Measurements from ENCODE around the gene ACSS1. TPM values are rescaled to one million over a fixed set of nuclear protein-coding genes. Genes with fewer than 3 reads are reported as not detected.

The ACSS1 gene
- total RNA-seq, 1 experiment from 2014 or later, result 12.8 TPM

DNA sequence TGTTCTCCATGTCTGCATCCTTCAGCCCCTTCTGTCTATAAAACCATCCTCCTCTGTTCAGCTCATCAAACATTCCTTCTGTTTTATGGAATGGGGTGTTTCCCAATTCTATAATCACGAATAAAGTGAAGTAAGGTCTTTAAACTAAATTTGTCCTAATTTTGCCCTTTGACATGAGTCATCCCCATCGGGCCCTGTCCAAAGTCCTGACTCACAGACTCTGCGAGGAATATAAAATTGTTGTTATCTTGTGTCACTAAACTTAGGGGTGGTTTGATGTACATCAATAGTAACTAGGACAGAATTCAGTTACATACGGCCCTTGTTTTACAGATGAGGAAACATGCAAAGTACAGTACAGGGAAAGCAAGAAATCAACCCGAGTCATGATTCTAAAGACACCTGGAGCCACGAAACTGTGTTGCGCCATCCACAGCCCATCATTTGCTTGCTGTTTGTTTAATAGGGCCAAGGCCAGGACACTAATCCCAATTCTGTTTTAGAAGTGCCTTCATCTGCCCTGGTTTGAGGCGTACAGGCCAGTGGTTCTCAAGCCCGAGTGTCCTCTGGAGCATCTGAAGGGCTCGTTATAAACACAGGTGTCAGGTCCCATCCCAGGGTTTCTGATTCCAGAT, 2.8 kb downstream of the ACSS1 start:
- BruUV-seq (replicated peaks), result no TSS peak
- no peak for TF ChIP-seq CTCF (conservative IDR thresholded peaks at IDR 0.05)
- no peak for TF ChIP-seq EZH2 (IDR thresholded peaks at IDR 0.05; ENCODE audit: low read depth)
- Histone ChIP-seq H3F3A (ENCODE audit: insufficient read depth, low read depth) (peaks cover 12% of the 10 kb centered on the region; the same call in 1 of the 2 replicates), H3K4me2 (peak overlapping the region; percentile 86; the same call in 1 of the 2 replicates), H3K36me3 (ENCODE audit: low read depth) (no peaks in the 10 kb centered on the region), H3K79me2 (ENCODE audit: low read depth) (peaks cover 16% of the 10 kb centered on the region; the same call in 1 of the 2 replicates), H2AFZ (no peak overlapping the region), H3K4me3 (no peak overlapping the region), H3K9me2 (ENCODE audit: insufficient read depth) (no peaks in the 10 kb centered on the region), H3K27ac (no peak overlapping the region), H3K4me1 (replicated peaks; ENCODE audit: insufficient read depth) (peaks cover 40% of the 10 kb centered on the region), H4K20me1 (ENCODE audit: insufficient read depth) (peaks cover 4% of the 10 kb centered on the region; the same call in 1 of the 2 replicates), H3K9me3 (ENCODE audit: insufficient read depth, low read depth) (no peaks in the 10 kb centered on the region), H3K27me3 (ENCODE audit: insufficient read depth, low read depth) (no peaks in the 10 kb centered on the region)
- intact Hi-C loops (cut with micrococcal nuclease; ENCODE audit: unreplicated experiment), result loop anchor here (5.0 kb wide), 1 partner anchor 38 kb away; no protein-coding TSS in a partner anchor
- ChIA-PET CTCF (interaction anchor here (0.6 kb wide), 1 partner anchor 59 kb away, joined by 3 read pairs; no protein-coding TSS in a partner anchor), POLR2A (ENCODE audit: unreplicated experiment) (no interaction called here)
- DNase-seq, result peak in 1 of 2 experiments; percentile 36

DNA sequence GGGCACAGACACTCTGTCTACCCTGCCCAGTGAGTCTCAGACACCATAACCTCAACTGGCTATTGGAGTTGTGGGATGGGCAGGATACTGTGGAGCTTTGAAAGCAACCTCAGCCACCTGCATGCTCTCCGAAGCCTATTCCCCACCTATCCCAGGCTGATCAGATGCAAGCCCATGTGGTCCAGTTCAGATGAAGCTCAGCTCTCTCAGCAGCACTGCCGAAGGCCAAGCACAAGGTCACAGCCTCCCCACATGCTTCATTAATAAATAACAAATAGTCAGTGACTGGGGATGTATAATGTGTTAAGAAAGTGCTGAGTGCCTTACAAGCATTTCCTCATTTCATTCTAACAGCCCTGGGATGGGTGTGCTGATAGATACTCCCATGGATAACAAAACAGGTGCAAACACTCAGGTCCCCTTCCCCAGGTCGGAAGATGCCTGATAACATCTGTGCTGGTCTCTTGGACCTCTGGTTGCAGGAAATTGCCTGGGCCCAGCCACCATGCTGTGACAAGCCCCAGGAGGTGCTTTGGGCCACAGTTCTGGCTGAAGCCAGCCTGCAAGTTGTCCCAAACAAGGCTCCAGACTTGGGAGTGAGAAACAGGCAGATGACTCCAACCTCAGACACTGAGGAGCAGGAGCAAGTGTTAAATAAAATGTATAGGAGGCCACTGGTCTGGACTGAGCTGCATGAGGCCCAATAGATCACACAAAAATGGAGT, 3.7 kb downstream of the ACSS1 start:
- no TSS peak for BruUV-seq (replicated peaks)
- ChIA-PET CTCF (interaction anchor here (0.6 kb wide), 1 partner anchor 58 kb away, joined by 3 read pairs; no protein-coding TSS in a partner anchor), POLR2A (ENCODE audit: unreplicated experiment) (no interaction called here)
- no peaks in the 10 kb centered on the region for H3K9me3 ChIP-seq (ENCODE audit: insufficient read depth, low read depth)
- H3K4me1 ChIP-seq (replicated peaks; ENCODE audit: insufficient read depth), result peaks cover 32% of the 10 kb centered on the region
- intact Hi-C loops (cut with micrococcal nuclease; ENCODE audit: unreplicated experiment), result no loop called here
- no peak for TF ChIP-seq EZH2 (IDR thresholded peaks at IDR 0.05; ENCODE audit: low read depth)
- no peak for TF ChIP-seq CTCF (conservative IDR thresholded peaks at IDR 0.05)
- peak in 1 of 2 experiments; percentile 23 for DNase-seq
- no peak overlapping the region for H3K4me3 ChIP-seq
- no peaks in the 10 kb centered on the region for H3K9me2 ChIP-seq (ENCODE audit: insufficient read depth)
- peaks cover 9% of the 10 kb centered on the region; the same call in 1 of the 2 replicates for H3F3A ChIP-seq (ENCODE audit: insufficient read depth, low read depth)
- H3K27ac ChIP-seq, result no peak overlapping the region
- H3K27me3 ChIP-seq (ENCODE audit: insufficient read depth, low read depth), result no peaks in the 10 kb centered on the region
- peaks cover 16% of the 10 kb centered on the region; the same call in 1 of the 2 replicates for H3K79me2 ChIP-seq (ENCODE audit: low read depth)
- H4K20me1 ChIP-seq (ENCODE audit: insufficient read depth), result peaks cover 4% of the 10 kb centered on the region; the same call in 1 of the 2 replicates
- H3K4me2 ChIP-seq, result no peak overlapping the region
- no peak overlapping the region for H2AFZ ChIP-seq
- H3K36me3 ChIP-seq (ENCODE audit: low read depth), result no peaks in the 10 kb centered on the region

DNA sequence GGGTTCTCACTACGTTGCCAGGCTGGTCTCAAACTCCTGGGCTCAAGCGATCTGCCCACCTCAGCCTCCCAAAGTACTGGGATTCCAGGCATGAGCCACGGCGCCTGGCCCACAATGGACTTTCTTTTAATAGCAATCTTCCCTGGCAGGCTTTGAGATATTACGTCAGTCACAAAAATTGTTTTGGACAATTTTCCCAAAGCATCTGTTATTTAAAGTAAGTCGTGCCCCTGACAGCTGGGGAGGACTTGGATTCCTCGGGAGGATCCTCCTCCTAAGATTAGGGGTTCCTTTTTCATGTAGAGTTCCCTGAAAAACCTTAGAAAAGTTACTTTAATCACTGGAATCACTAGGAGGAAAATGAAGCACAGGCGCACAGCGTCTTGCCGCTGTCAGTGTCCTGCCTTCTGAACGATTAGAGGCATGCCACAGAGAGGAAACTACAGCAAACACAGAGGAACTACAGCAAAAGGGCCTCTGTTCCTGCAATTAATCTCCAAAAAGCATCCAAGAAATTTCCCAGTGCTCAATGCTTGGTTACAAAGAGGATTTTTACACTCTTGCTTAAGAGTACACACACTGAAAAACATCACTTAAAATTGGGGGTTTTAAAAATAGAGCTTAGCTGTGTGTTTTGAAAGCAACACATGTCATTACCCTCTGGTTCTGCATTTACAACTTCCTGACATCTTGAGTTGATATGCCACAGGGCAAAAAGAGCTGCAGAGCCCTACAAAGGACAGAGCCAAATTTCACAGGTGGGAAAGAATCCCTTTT, 4.5 kb downstream of the ACSS1 start:
- H3K4me2 ChIP-seq, result no peak overlapping the region
- ChIA-PET POLR2A (ENCODE audit: unreplicated experiment) (no interaction called here), CTCF (no interaction called here)
- H4K20me1 ChIP-seq (ENCODE audit: insufficient read depth), result peaks cover 4% of the 10 kb centered on the region; the same call in 1 of the 2 replicates
- no peak for TF ChIP-seq EZH2 (IDR thresholded peaks at IDR 0.05; ENCODE audit: low read depth)
- TF ChIP-seq CTCF (conservative IDR thresholded peaks at IDR 0.05), result no peak
- no peaks in the 10 kb centered on the region for H3K36me3 ChIP-seq (ENCODE audit: low read depth)
- H3K4me1 ChIP-seq (replicated peaks; ENCODE audit: insufficient read depth), result peaks cover 29% of the 10 kb centered on the region
- H3K9me3 ChIP-seq (ENCODE audit: insufficient read depth, low read depth), result no peaks in the 10 kb centered on the region
- no TSS peak for BruUV-seq (replicated peaks)
- no peak overlapping the region for H2AFZ ChIP-seq
- DNase-seq, result peak in 1 of 2 experiments; percentile 17
- no peak overlapping the region for H3K27ac ChIP-seq
- no peak overlapping the region for H3K4me3 ChIP-seq
- intact Hi-C loops (cut with micrococcal nuclease; ENCODE audit: unreplicated experiment), result no loop called here
- H3K9me2 ChIP-seq (ENCODE audit: insufficient read depth), result no peaks in the 10 kb centered on the region
- H3K27me3 ChIP-seq (ENCODE audit: insufficient read depth, low read depth), result no peaks in the 10 kb centered on the region
- H3F3A ChIP-seq (ENCODE audit: insufficient read depth, low read depth), result peaks cover 5% of the 10 kb centered on the region; the same call in 1 of the 2 replicates
- H3K79me2 ChIP-seq (ENCODE audit: low read depth), result peaks cover 16% of the 10 kb centered on the region; the same call in 1 of the 2 replicates
